IgD-negative memory B cell (primary cell): ENCODE data around the gene BAZ1B. TPM values are rescaled to one million over a fixed set of nuclear protein-coding genes. Genes with fewer than 3 reads are reported as not detected.
"Not testable (repeated sequence)": the region's sequence is repeated elsewhere in the genome, so short reads cannot be mapped to it uniquely, and the experiment has no call there.

Experiments
- H3K27ac Mint-ChIP-seq, 3 donors: one replicate each; pipeline ENCODE4 v1.8.0; 2020 to 2022; ENCODE audit warnings: mild to moderate bottlenecking in 3 of 3, mixed read lengths in 3 of 3, moderate library complexity in 1 of 3
- H3K27me3 Mint-ChIP-seq: one replicate; pipeline ENCODE4 v1.8.0; 2021; ENCODE audit warnings: mixed read lengths
- H3K36me3 Mint-ChIP-seq: one replicate; pipeline ENCODE4 v1.8.0; 2020; ENCODE audit warnings: mild to moderate bottlenecking, mixed read lengths
- H3K4me1 Mint-ChIP-seq, 3 donors: one replicate each; pipeline ENCODE4 v1.8.0; 2020 to 2022; ENCODE audit warnings: mixed read lengths in 3 of 3, mild to moderate bottlenecking in 1 of 3
- H3K4me3 Mint-ChIP-seq, 4 donors: one replicate each; pipeline ENCODE4 v1.8.0; 2020 to 2022; ENCODE audit warnings: mild to moderate bottlenecking in 4 of 4, mixed read lengths in 4 of 4, moderate library complexity in 3 of 4
- H3K9me3 Mint-ChIP-seq, 3 donors: one replicate each; pipeline ENCODE4 v1.8.0; 2020 to 2021; ENCODE audit warnings: mixed read lengths in 3 of 3, mild to moderate bottlenecking in 1 of 3
- polyA plus RNA-seq: library from polyadenylated mRNA; unstranded; fragments of 300-500 nt; fragmentation: Illumina TruSeq; gene quantifications from one replicate; pipeline ENCODE4 v1.2.3, GENCODE V29; 2021

The BAZ1B gene
- polyA plus RNA-seq, 1 donor from 2014 or later = 22.4 TPM

DNA sequence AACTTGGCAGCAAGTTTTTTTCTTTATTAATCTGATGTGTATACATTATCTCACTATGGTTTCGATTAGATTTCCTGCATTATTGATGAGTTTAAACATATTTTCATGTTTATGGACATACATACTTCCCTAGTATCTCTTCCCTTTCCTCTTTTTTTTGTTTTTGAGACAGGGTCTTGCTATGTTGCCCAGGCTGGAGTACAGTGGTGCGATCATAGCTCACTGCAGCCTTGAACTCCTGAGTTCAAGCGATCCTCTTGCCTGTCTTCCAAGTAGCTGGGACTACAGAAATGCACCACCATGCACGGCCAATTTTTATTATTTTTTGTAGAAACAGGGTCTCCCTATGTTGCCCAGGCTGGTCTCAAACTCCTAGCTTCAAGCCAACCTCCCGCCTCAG lies 18.9 kb downstream of the BAZ1B start:
- H3K4me3 Mint-ChIP-seq = no peak overlapping the region

GRCh38 chr7:73496626-73497025 lies 25.5 kb downstream of the BAZ1B start:
- H3K4me3 Mint-ChIP-seq = no peak overlapping the region
- H3K27me3 Mint-ChIP-seq = no peaks in the 10 kb centered on the region
- peaks cover 2 to 8% (median 4%) of the 10 kb centered on the region in 3 donors for H3K4me1 Mint-ChIP-seq
- peaks cover 0 to 6% (median 2%) of the 10 kb centered on the region in 3 donors for H3K9me3 Mint-ChIP-seq
- no peak overlapping the region for H3K27ac Mint-ChIP-seq
- H3K36me3 Mint-ChIP-seq = peaks cover 6% of the 10 kb centered on the region

More for the DNA sequence above, 18.9 kb downstream of the BAZ1B start:
- no peaks in the 10 kb centered on the region for H3K27me3 Mint-ChIP-seq
- H3K27ac Mint-ChIP-seq = peak overlapping the region in 1 of 3 donors; percentile 46
- peaks cover 7% of the 10 kb centered on the region for H3K36me3 Mint-ChIP-seq
- H3K9me3 Mint-ChIP-seq = no peaks in the 10 kb centered on the region
- peaks cover 0 to 5% (median 4%) of the 10 kb centered on the region in 3 donors for H3K4me1 Mint-ChIP-seq

DNA sequence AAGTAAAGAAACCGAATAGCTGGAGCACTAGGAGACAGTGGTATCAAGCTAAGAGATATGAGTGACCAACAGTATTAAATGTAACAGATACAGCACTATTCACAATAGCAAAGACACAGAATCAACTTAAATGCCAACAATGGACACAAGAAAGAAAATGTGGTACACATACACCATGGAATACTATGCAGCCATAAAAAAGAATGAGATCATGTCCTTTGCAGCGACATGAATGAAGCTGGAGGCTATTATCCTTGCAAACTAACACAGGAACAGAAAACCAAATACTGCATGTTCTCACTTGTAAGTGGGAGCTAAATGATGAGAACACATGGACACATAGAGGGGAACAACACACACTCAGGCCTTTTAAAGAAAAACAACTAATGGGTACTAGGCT lies 26.6 kb downstream of the BAZ1B start:
- H3K27me3 Mint-ChIP-seq, H3K36me3 Mint-ChIP-seq, H3K4me1 Mint-ChIP-seq, H3K27ac Mint-ChIP-seq, H3K4me3 Mint-ChIP-seq, H3K9me3 Mint-ChIP-seq: not testable (repeated sequence)

- Mint-ChIP-seq H3K36me3 (peaks cover 4% of the 10 kb centered on the region), H3K4me1 (peaks cover 0 to 1% (median 0%) of the 10 kb centered on the region in 3 donors)
Observed at GRCh38 chr7:73489976-73490375, 32.1 kb downstream of the BAZ1B start.

GRCh38 chr7:73487486-73487885 lies 34.6 kb downstream of the BAZ1B start:
- no peak overlapping the region for H3K27ac Mint-ChIP-seq
- H3K4me1 Mint-ChIP-seq = peaks cover 0 to 1% (median 0%) of the 10 kb centered on the region in 3 donors
- H3K4me3 Mint-ChIP-seq = no peak overlapping the region
- H3K27me3 Mint-ChIP-seq = no peaks in the 10 kb centered on the region
- H3K9me3 Mint-ChIP-seq = no peaks in the 10 kb centered on the region
- peaks cover 4% of the 10 kb centered on the region for H3K36me3 Mint-ChIP-seq

More at GRCh38 chr7:73489976-73490375, 32.1 kb downstream of the BAZ1B start:
- Mint-ChIP-seq H3K4me3 (no peak overlapping the region), H3K9me3 (no peaks in the 10 kb centered on the region), H3K27ac (no peak overlapping the region), H3K27me3 (no peaks in the 10 kb centered on the region)

- Mint-ChIP-seq H3K27me3 (no peaks in the 10 kb centered on the region), H3K27ac (no peak overlapping the region), H3K36me3 (peaks cover 1% of the 10 kb centered on the region), H3K4me1 (peaks cover 3 to 12% (median 5%) of the 10 kb centered on the region in 3 donors), H3K9me3 (no peaks in the 10 kb centered on the region), H3K4me3 (no peak overlapping the region)
Observed at GRCh38 chr7:73483171-73483570, 38.9 kb downstream of the BAZ1B start.

DNA sequence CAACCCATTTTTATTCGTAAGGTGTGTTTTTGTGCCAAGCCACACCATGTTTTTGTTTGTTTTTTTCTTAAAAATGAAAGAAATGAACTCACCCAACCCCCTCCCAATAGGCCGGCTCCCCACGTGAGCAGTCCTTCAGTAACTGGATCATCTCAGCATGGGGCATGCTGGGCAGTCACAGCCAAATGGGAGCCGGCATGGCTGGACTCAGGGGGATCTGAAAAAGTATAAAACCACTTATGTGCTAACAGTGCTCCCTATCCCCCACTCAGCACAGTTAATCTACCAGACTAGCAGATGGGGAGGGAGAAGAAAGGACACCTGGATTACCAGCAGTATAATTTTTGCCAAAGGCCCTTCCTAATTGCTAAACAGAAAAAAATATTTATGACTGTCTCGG lies 39.3 kb downstream of the BAZ1B start:
- Mint-ChIP-seq H3K27me3 (no peaks in the 10 kb centered on the region), H3K9me3 (no peaks in the 10 kb centered on the region), H3K36me3 (peaks cover 1% of the 10 kb centered on the region), H3K27ac (no peak overlapping the region), H3K4me3 (no peak overlapping the region), H3K4me1 (peaks cover 5 to 16% (median 5%) of the 10 kb centered on the region in 3 donors)

DNA sequence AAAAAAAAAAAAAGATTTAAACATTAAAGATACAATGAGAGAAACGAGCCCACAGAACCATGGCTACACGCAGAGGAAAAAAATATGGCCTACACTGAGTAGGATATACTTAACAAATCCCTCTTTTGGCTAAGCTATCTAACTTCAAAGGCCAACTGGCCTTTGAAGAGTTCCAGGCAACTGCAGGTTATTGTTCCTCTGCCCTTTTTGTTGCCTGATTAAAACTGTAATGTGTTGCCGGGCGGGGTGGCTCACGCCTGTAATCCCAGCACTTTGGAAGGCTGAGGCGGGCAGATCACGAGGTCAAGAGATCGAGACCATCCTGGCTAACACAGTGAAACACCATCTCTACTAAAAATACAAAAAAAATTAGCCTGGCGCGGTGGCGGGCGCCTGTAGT lies 40.6 kb downstream of the BAZ1B start:
- not testable (repeated sequence) for H3K4me3 Mint-ChIP-seq, H3K27me3 Mint-ChIP-seq, H3K27ac Mint-ChIP-seq, H3K36me3 Mint-ChIP-seq, H3K9me3 Mint-ChIP-seq
- H3K4me1 Mint-ChIP-seq = peaks cover 6 to 23% (median 10%) of the 10 kb centered on the region in 3 donors

- no peak overlapping the region for H3K4me3 Mint-ChIP-seq
- peaks cover 12 to 26% (median 16%) of the 10 kb centered on the region in 3 donors for H3K4me1 Mint-ChIP-seq
- no peaks in the 10 kb centered on the region for H3K27me3 Mint-ChIP-seq
- H3K9me3 Mint-ChIP-seq = no peaks in the 10 kb centered on the region
- H3K27ac Mint-ChIP-seq = no peak overlapping the region
- peaks cover 11% of the 10 kb centered on the region for H3K36me3 Mint-ChIP-seq
Observed at GRCh38 chr7:73478549-73478948, 43.5 kb downstream of the BAZ1B start.

DNA sequence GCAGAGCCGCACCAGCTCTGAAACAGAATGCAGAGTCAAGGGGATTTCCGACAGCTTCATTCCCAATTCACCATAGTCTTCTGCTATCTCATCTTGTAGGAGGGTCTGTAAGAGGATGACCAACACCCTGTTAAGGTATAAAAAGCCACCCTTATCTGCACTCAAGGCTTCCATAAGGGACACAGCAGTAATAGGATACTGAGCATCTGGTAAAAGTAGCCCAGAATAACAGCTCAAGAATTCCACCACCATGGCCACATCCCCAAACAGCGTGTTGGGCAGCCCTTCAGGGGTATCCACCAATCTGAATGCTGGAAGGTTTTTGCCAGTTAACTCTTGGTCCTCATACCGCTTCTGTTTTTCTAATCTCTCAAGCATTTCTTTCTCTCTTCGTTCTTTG lies 44.7 kb downstream of the BAZ1B start:
- H3K36me3 Mint-ChIP-seq = peaks cover 11% of the 10 kb centered on the region
- H3K27me3 Mint-ChIP-seq = no peaks in the 10 kb centered on the region
- H3K9me3 Mint-ChIP-seq = no peaks in the 10 kb centered on the region
- no peak overlapping the region for H3K27ac Mint-ChIP-seq
- H3K4me3 Mint-ChIP-seq = no peak overlapping the region
- H3K4me1 Mint-ChIP-seq = peaks cover 12 to 26% (median 16%) of the 10 kb centered on the region in 3 donors

- H3K27ac Mint-ChIP-seq = no peak overlapping the region
- H3K4me1 Mint-ChIP-seq = peaks cover under 1 to 7% (median 4%) of the 10 kb centered on the region in 3 donors
- H3K36me3 Mint-ChIP-seq = peaks cover 3% of the 10 kb centered on the region
- no peaks in the 10 kb centered on the region for H3K9me3 Mint-ChIP-seq
- no peak overlapping the region for H3K4me3 Mint-ChIP-seq
- no peaks in the 10 kb centered on the region for H3K27me3 Mint-ChIP-seq
Observed at GRCh38 chr7:73470208-73470607, 51.9 kb downstream of the BAZ1B start.

- not testable (repeated sequence) for H3K27ac Mint-ChIP-seq, H3K9me3 Mint-ChIP-seq, H3K4me1 Mint-ChIP-seq, H3K4me3 Mint-ChIP-seq, H3K36me3 Mint-ChIP-seq, H3K27me3 Mint-ChIP-seq
Observed at GRCh38 chr7:73467046-73467445, 55.0 kb downstream of the BAZ1B start.

DNA sequence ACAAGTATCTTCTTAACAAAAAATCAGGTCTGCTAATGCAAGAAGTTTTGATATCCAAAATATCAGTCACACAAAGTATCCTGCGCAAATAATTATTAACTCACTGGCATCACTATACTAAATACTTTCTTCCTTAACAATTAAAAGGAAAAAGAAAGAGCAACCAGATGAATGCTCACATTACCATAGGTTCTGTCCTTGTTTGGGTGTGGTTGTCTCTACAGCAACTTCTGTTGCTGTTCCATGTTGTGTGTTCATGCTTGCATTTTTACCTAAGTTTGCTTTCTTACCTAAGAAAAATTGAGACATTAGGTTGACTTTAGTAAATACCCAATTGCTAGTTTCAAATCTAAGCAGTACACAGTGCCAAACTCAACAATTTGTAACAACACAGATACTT lies 56.0 kb downstream of the BAZ1B start:
- Mint-ChIP-seq H3K4me3 (no peak overlapping the region), H3K9me3 (no peaks in the 10 kb centered on the region), H3K27ac (no peak overlapping the region), H3K4me1 (no peaks in the 10 kb centered on the region), H3K36me3 (peaks cover 6% of the 10 kb centered on the region), H3K27me3 (no peaks in the 10 kb centered on the region)

GRCh38 chr7:73463966-73464365 lies 58.1 kb downstream of the BAZ1B start:
- Mint-ChIP-seq H3K36me3 (peaks cover 6% of the 10 kb centered on the region), H3K27ac (no peak overlapping the region)

DNA sequence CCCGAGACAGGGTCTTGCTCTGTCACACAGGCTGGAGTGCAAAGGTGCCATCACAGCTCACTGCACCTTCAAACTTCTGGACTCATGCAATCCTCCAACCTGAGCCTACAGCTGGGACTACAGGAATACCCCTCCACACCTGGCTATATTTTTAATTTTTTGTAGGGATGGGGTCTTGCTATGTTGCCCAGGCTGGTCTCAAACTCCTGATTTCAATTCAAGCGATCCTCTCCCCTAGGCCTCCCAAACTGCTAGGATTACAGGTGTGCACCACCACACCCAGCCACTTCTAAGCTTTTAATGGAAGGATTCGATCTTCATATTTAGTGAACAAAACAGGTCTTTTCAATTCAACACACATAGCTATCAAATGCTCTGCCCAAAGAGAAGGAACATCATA lies 58.8 kb downstream of the BAZ1B start:
- H3K36me3 Mint-ChIP-seq = peaks cover 6% of the 10 kb centered on the region
- no peak overlapping the region for H3K27ac Mint-ChIP-seq
- no peak overlapping the region for H3K4me3 Mint-ChIP-seq
- H3K9me3 Mint-ChIP-seq = no peaks in the 10 kb centered on the region
- H3K4me1 Mint-ChIP-seq = no peaks in the 10 kb centered on the region
- H3K27me3 Mint-ChIP-seq = no peaks in the 10 kb centered on the region

More at GRCh38 chr7:73463966-73464365, 58.1 kb downstream of the BAZ1B start:
- H3K4me3 Mint-ChIP-seq = no peak overlapping the region
- no peaks in the 10 kb centered on the region for H3K4me1 Mint-ChIP-seq
- H3K9me3 Mint-ChIP-seq = no peaks in the 10 kb centered on the region
- H3K27me3 Mint-ChIP-seq = no peaks in the 10 kb centered on the region

DNA sequence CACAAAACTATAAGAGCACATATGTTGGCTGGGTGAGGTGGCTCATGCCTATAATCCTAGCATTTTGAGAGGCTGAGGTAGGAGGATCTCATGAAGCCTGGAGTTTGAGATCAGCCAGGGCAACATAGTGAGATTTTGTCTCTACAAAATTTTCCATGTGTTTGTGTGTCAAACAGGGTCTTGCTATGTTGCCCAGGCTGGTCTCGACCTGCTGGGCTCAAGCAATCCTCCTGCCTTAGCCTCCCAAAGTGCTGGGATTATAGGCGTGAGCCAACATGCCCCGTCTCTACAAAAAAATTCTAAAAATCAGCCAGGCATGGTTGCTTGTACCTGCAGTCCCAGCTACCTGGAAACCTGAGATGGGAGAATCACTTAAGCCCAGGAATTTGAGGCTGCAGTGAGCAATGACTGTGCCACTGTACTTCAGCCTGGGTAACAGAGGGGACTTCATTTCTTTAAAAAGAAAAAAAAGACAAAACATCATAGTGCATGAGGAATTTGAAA lies 60.3 kb downstream of the BAZ1B start:
- H3K36me3 Mint-ChIP-seq = peaks cover 8% of the 10 kb centered on the region
- H3K4me3 Mint-ChIP-seq = no peak overlapping the region
- no peaks in the 10 kb centered on the region for H3K4me1 Mint-ChIP-seq
- H3K27ac Mint-ChIP-seq = no peak overlapping the region
- H3K27me3 Mint-ChIP-seq = no peaks in the 10 kb centered on the region
- H3K9me3 Mint-ChIP-seq = no peaks in the 10 kb centered on the region
